ENCODE results near the gene ZNRF4.

DNA sequence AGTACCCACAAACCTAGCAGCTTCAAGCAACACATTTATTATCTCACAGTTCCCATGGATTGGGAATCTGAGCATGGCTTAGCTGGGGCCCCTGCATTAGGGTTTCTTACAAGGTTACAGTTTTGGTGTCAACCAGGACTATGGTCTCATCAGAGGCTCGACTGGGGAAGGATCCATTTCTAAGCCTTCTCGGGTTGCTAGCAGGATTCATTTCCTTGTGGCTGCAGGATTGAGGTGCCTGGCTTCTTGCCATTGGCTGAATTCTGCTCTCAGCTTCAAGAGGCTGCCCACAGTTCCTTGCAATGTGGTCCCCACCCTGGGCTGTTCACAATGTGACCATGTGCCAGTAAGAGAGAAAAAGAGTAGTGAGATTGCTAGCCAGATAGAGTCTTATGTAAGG, 26.7 kb downstream of the ZNRF4 start:
- TF ChIP-seq SUZ12 (IDR thresholded peaks at IDR 0.05; ENCODE audit: extremely low read depth, insufficient read depth, insufficient read length) (no peak), ZNF274 (IDR thresholded peaks at IDR 0.05; ENCODE audit: low read depth, low read length) (no peak)

All from NT2/D1 (cell line).